HG03469 (cell line): ENCODE measurements around the gene ACTR3.
"Not testable (repeated sequence)": the region's sequence is repeated elsewhere in the genome, so short reads cannot be mapped to it uniquely, and the experiment has no call there.

Experiments
- ATAC-seq: cut with Tn5 transposase; IDR thresholded peaks from one replicate; pipeline ENCODE4 v1.9.1; 2021; ENCODE audit warnings: mild to moderate bottlenecking, moderate library complexity, moderate number of reproducible peaks; ENCODE audit not compliant: unreplicated experiment

The ACTR3 gene

DNA sequence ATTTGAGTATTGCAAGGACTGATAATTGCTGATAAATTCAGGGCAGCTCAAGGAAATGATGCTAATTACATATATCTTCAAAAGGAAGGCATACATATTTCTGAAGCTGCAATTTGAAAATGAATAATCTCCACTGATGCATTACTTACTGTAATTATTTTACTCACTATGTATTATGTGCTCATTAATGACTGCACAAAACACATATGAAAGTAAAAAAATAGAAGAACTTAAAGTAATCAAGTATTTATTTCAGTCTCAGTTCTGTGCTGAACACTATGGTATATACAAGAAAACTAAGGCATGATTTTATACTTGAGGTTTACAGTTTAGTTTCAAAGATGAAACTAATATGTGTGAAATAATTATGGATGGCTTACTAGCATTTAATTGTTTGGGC, 9.3 kb downstream of the ACTR3 start:
- ATAC-seq: no peak

DNA sequence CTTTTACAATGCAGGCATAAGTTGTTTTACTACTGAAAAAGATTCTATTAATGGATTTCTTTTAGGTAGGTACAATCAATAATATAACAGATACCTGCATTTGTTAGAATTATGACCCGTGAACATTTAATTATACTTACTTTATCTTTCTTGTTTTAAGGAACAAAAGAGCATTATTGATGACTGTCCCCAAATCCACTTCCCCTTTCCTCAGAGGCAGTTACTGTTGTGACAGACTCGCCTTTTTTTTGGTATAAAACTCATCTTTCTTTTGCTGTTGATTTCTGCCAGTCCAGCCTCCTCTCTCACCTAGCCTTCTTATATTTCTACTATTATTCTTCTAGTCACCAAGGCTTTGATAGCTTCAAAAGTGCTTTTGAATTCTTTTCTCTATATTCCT, 12.1 kb downstream of the ACTR3 start:
- ATAC-seq: no peak

DNA sequence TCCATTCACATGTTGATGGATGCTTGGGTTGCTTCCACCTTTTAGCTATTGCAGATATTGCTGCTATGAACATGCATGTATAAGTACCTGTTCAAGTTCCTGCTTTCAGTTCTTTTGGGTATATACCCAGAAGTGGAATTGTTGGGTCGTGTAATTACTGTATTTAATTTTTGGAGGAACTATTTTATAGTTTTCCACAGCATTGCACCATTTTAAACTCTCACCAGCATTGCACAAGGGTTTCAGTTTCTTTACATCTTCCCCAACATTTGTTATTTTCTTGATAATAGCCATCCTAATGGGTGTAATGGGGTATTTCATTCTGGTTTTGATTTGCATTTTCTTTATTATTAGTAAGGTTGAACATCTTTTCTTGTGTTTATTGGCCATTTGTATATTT, 16.0 kb downstream of the ACTR3 start:
- no peak for ATAC-seq

DNA sequence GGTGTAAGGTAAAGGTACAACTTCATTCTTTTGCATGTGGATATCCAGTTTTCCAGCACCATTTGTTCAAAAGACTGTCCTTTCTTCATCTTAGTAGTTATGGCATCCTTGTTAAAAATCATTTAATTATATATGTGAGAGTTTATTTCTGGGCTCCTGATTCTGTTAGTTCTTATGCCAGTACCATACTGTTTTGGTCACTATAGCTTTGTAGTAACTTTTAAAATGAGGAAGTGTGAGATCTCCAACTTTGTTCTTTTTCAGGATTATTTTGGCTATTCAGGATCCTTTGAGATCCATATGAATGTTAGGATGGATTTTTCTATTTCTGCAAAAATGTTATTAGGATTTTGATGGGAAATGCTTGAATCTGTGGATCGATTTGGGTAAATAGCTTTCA, 16.8 kb downstream of the ACTR3 start:
- ATAC-seq: no peak

DNA sequence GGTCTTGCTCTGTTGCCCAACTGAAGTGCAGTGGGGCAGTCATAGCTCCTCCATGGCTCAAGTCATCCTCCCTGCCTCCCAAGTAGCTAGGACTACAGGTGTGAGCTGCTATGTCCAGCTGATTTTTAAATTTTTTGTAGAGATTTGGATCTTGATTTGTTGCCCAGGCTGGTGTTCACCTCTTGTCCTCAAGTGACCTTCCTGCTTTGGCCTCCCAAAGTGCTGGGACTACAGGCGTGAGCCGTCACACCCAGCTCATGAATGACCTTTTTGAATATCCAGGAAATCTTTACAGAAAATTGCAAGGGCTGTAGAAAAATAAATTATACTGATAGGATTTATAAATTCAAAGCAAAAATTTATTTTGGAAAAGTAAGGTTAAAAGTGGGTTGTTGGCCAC, 17.4 kb downstream of the ACTR3 start:
- no peak for ATAC-seq

DNA sequence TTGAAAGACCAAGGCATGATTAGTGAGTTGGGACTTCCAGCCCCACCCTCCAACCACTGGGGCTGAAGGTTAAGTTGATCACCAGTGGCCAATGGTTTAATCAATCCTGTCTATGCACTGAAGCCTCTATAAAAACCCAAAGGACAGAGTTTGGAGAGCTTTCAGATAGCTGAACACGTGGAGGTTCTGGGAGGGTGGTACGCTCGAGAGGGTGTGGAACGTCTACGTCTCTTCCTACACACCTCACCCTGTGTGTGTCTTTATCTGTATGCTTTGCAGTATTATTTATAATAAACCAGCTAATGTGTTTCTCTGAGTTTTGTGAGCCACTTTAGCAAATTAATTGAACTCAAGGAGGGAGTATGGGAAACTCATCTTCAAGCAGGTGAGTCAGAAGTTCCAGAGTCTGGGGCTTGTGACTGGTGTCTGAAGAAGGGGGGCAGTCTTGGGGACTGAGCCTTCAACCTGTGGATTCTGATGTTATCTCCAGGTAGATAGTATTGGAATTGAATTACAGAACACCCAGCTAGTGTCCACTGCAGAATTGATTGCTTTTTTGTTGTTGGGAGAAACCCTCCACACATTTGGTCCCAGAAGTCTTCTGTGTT, 20.3 kb downstream of the ACTR3 start:
- ATAC-seq: no peak

DNA sequence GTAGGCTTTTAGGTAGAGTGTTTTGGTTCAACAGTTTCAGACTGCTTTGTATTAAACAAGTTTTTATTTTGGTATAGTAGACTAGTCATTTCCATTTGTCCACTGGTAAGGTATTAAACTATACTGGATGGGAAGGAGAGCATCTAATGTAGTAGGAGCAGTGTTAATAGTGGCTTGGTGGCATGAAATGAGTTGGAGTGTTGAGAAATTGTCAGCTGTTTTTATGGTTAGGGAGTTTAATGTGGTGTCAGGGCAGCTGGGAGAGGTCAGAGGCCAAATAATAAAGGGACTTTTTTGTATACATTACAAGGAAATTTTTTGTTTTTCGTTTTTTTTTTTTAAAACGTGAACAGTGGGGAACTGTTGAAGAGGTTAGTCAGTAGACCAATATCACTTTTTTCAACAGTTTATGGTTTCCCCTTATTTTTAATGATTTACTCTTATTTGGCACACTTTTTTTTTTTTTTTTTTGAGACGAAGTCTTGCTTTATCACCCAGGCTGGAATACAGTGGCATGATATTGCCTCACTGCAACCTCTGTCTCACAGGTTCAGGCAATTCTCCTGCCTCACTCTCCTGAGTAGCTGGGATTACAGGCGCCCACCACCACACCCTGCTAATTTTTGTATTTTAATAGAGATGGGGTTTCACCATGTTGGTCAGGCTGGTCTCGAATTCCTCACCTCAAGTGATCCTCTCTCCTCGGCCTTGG, 21.2 kb downstream of the ACTR3 start:
- ATAC-seq: no peak

DNA sequence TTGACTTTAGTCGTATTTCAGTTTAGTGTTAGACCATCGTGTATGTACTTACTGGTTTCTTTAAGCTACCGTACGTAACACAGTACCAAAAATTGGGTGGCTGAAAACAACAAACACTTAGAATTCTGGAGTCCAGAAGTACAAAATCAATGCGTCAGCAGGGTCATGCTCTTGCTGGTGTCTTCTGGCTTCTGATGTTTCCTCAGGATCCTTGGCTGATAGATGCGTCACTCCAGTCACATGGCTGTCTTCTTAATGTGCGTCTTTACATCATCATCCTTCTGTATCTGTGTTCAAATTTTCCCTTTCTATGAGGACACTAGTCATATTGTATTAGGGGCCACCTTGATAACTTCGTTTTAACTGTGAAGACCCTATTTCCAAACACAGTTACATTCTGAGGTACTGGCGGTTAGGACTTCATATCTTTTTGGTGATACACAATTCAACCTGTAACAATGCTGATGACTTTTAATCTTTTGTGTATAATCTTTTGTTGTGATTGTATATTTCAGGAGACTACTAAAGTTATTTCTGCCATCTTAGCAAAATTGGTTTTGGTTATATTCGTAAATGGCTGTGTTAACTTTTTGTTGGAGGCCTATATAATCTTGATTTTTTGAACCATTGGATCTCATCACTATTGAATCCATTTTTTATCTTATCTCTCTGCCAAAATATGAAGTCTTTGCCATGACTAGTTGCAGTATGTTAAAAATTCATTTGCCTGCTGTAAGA, 25.4 kb downstream of the ACTR3 start:
- no peak for ATAC-seq

DNA sequence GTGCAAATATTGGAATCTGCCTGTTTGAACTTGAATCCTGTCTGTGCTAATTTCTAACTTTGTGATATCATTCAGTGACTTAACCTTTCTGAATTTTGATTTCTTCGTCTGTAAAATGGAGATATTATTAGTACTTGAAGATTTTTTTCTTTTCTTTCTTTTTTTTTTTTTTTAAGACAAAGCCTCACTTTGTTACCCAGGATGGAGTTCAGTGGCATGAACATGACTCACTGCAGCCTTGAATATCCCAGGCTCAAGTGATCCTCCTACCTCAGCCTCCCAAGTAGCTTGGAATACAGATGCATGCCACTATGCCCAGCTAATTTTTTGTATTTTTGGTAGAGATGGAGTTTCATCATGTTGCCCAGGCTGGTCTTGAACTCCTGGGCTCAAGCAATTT, 28.3 kb downstream of the ACTR3 start:
- no peak for ATAC-seq

DNA sequence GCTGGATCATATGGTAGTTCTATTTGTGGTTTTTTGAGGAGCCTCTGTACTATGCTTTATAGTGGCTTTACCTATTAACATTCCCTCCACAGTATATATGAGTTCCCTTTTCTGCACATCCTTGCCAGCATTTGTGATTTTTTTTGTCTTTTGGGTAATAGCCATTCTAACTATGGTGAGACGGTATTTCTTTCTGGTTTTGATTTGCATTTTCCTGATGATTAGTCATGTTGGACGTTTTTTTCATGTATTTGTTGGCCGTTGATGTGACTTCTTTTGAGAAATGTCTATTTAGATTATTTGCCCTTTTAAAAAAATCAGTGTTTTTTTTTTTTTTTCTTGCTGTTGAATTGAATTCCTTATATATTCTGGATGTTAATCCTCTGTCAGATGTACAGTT, 31.1 kb downstream of the ACTR3 start:
- ATAC-seq: no peak

DNA sequence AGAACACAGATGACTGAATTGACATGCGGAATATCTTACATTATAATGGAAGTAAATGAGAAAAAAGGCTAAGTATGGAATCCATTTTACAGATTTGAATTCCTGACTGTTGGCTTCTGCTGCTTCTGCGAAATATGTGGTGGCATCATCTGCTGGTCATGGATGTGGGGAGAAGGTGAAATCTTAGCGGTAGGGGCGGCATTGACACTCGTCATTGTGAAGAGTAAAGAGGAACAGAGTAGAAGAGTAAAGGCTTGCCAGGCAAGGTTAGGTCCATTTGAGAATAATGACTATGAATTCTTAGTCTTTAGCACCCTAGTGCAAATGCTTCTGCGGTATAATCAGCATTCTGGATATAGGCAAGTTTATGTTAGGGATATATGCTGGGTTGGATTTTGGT, 32.4 kb downstream of the ACTR3 start:
- no peak for ATAC-seq

DNA sequence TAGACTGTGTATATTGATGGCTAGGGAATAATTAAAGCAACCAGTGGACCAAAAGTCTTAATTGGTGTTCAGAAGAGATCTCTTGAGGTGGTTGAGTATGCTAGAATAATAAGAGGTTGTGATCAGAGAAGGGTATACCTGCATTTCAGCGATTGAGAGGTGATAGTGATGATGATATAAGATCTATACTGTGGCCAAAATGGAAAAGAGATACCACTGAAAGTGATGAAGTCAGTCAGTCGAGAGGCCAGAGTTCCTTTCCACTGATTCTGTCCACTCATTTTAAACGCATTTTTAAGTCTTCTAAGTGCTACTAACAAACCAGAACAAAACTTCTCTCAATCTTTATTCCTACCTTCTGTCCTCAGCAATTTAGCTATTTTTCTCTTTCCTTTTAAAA, 32.9 kb downstream of the ACTR3 start:
- ATAC-seq: no peak

DNA sequence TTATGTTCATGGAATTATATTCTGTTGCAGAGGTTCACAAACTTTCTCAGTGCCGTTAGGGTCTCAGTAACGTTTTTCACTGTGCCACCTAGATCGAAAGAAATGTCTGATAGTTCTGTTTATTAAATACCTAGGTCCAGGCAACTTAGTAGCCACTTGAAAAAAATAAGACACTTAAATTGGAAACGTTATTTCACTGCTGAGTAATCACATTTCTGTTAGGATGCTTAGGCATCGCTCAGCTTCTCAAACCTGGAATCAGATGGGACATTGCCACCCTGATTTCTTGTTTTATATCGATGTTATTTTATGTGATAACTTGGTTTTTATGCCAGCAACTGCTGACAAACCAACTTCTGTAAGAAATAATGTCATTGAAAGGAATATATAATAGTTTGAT, 36.0 kb downstream of the ACTR3 start:
- ATAC-seq: no peak

DNA sequence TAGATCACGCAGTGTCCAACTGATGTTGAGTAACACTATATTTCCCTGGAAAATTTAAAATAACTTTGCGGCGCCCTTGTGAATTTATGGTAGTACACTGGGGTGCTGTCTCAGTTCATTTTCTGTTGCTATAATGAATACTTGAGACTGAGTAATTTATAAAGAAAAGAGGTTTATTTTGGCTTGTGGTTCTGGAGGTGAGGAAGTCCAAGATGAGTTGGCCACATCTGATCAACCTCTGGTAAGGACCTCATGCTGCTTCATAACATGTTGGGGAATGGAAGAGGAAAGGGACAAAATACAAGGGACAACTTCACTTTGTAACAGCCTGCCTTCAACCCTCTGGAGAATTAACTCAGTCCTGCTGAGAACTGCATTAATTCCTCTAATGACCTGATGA, 36.4 kb downstream of the ACTR3 start:
- ATAC-seq: no peak

DNA sequence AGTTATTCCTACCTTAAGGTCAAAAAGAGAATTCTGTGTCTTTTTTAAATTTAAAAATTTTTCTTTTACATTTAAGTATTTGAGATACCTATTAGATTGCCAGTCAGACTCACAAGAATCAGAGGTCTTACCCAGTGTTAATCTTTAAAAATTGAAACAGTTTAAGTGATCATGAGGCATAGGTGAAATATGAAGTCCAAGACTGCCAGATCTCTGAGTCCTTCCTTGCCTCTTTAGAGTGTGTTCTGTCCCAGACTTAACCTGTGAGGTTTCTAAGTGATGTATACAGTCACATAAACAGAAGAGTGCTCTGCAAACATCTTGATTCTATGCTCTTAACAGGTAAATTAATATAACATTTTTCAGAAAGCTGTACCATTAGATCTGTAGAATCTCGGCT, 40.6 kb downstream of the ACTR3 start:
- ATAC-seq: no peak

DNA sequence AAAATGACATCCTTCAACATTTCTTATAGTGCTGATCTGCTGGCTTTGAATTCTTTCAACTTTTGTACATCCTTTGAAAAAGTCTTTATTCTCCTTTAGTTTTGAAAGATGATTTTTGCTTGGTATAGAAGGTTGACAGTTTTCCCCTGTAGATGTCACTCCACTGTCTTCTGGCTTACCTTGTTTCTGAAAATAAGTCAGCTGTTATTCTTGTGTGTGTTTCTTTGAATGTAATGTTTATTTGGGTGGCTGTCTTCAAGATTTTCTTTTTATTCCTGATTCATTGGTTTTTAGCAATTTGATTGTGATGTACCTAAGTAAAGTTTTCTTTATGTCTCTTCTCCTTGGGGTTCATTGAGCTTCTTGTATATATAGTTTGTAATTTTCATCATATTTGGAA, 47.6 kb downstream of the ACTR3 start:
- ATAC-seq: no peak

DNA sequence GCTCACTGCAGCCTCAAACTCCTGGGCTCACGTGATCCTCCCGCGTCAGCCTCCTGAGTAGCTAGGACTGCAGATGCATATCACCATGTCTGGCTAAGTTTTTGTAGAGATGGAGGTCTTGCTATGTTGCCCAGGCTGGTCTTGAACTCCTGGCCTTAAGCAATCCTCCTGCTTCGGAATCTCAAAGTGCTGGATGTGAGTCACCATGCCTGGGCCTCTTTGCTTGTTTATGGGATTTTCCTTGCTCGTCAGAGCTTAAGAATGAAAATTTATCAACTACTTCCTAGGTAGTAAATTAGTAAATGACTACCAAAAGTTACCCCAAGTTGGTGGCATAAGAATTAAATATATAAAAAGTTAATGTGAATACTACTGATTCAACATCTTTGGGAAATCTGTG, 51.0 kb downstream of the ACTR3 start:
- ATAC-seq: no peak

DNA sequence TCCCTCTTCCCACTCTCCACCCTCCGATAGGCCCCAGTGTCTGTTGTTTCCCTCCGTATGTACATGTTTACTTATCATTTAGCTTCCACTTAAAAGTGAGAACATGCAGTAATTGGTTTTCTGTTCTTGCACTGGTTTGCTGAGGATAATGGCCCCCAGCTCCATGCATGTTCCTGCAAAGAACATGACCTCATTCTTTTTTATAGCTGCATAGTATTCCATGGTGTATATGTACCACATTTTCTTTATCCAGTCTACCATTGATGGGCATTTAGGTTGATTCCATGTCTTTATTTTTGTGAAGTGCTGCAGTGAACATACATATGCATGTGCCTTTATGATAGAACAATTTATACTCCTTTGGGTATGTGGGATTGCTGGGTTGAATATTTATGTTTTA, 55.9 kb downstream of the ACTR3 start:
- ATAC-seq: not testable (repeated sequence)

DNA sequence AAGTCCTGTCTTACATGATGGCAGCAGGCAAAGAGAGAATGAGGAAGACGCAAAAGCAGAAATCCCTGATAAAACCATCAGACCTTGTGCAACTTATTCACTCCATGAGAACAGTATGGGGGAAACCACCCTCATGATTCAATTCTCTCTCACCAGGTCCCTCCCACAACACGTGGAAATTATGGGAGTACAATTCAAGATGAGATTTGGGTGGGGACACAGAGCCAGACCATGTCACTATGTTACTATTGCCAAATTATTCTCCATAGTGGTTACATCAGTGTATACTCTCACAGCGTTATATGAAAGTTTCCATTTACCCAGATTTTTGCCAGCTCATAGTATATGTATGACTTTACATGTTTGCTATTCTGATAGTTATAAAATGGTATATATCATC, 61.0 kb downstream of the ACTR3 start:
- ATAC-seq: not testable (repeated sequence)

DNA sequence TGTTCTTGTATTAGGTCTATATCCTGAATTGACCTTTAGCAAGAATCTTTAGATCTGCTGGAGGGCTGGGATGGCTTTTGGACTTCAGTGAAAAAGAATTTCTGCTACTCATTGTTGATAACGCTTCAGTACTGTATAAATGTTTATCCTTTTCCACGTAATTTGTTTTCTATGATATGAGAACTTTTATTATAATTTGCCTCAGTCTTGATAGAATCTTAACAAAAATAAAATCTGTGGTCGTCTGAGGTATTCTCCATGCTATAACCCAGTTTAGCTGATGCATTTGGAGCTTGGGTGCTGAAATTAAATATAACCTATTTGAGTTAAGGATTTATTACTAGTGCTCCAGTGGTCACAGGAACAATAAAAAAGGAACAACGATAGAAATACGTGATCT, 71.1 kb downstream of the ACTR3 start:
- no peak for ATAC-seq

DNA sequence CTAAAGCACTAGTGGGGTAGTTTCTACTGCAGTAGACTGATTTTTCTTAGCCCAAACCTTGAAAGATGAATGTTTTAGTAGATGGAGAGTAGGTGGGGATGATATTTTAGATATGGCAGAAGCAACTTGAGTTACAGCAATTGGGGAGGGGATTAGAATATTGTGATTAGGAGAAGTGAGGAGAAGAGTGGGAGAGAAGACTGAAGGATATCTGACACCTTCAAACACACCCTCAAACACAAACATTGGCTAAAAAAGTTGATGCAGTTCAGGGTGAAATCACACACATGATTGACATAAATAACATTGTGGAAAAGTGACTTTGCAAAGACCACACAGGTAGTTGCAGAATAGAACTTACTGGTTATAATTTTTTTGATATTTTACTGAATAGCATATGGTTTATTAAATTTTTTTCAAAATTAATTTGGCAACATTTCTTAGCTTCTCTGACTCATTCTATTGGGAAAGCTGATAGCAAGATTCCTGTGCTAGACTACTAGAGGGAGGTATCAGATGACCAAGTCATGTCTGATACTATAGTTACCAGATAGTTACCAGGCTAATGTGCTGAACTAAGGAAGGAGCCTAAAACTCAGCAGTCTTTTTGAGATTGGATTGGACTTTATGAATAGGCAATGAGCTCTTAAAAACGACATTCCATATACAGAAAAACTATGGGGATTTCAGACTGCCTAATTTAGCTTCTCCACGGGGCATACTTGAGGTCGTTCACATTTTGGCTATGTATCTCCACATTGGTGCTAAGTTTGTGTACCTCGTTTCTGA, 73.0 kb downstream of the ACTR3 start:
- no peak for ATAC-seq

DNA sequence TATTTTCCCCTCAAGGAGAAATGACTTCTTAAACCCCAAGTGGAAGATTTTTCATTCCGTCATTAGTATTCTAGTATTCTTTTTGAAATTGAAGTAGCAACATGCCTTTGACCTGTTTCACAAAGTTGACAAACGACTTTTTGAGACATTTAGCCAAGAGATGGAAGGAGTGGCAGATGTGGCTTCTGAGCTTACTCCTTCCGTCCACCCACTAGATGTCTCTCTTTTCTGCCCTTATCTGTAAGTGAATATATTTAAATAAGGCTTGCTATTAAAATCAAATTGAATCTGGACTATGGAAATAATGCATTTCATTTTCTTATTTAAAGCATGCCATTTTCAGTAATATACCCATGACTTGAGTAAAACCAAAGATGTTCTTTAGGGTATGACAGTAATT, 74.1 kb downstream of the ACTR3 start:
- ATAC-seq: no peak
